HG02885 (cell line): ENCODE results near the gene DYNC1I2.

Experiments used
- ATAC-seq: cut with Tn5 transposase; IDR thresholded peaks from one replicate; pipeline ENCODE4 v1.9.1; 2021; ENCODE audit warnings: mild to moderate bottlenecking; ENCODE audit not compliant: unreplicated experiment, poor library complexity

DYNC1I2 gene

GRCh38 chr2:171687287-171688128, at the start of gene DYNC1I2:
Gene DYNC1I2 (plus strand): TSS chr2:171687469. CDS start chr2:171690156, 2,687 bp downstream.
- peak; percentile 90 for ATAC-seq

- ATAC-seq, result no peak
Observed at GRCh38 chr2:171651667-171652415, 35.4 kb upstream of the DYNC1I2 start.

- ATAC-seq, result peak; percentile 79
Observed at GRCh38 chr2:171652416-171652785, 34.9 kb upstream of the DYNC1I2 start.

- ATAC-seq, result peak; percentile 69
Observed at GRCh38 chr2:171655586-171655985, 31.7 kb upstream of the DYNC1I2 start.

- ATAC-seq, result no peak
Observed at GRCh38 chr2:171667041-171667440, 20.2 kb upstream of the DYNC1I2 start.

GRCh38 chr2:171668183-171668582, 19.1 kb upstream of the DYNC1I2 start:
- no peak for ATAC-seq

GRCh38 chr2:171669121-171669520, 18.1 kb upstream of the DYNC1I2 start:
- no peak for ATAC-seq

GRCh38 chr2:171670655-171671054, 16.6 kb upstream of the DYNC1I2 start:
- ATAC-seq, result no peak

GRCh38 chr2:171671867-171672266, 15.4 kb upstream of the DYNC1I2 start:
- ATAC-seq, result no peak

GRCh38 chr2:171673905-171674304, 13.4 kb upstream of the DYNC1I2 start:
- no peak for ATAC-seq

- no peak for ATAC-seq
Observed at GRCh38 chr2:171675810-171676345, 11.4 kb upstream of the DYNC1I2 start.

- no peak for ATAC-seq
Observed at GRCh38 chr2:171678619-171679018, 8.7 kb upstream of the DYNC1I2 start.

GRCh38 chr2:171688129-171688465, 828 bp downstream of the DYNC1I2 start:
- no peak for ATAC-seq

- no peak for ATAC-seq
Observed at GRCh38 chr2:171692331-171692730, 5.1 kb downstream of the DYNC1I2 start.

GRCh38 chr2:171702781-171703556, 15.7 kb downstream of the DYNC1I2 start:
- ATAC-seq, result no peak

GRCh38 chr2:171703574-171704347, 16.5 kb downstream of the DYNC1I2 start:
- ATAC-seq, result no peak

- no peak for ATAC-seq
Observed at GRCh38 chr2:171706152-171706803, 19.0 kb downstream of the DYNC1I2 start.

GRCh38 chr2:171707752-171708151, 20.5 kb downstream of the DYNC1I2 start:
- no peak for ATAC-seq

- no peak for ATAC-seq
Observed at GRCh38 chr2:171709011-171709685, 21.9 kb downstream of the DYNC1I2 start.
